Islet precursor cell (in vitro differentiated cells): Measurements from ENCODE around the gene CEP350.
"Not testable (repeated sequence)": the region's sequence is repeated elsewhere in the genome, so short reads cannot be mapped to it uniquely, and the experiment has no call there.

ENCODE experiments used
- DNase-seq: peaks from one replicate; pipeline ENCODE4 v3.0.0-alpha.2; 2018

CEP350 gene

DNA sequence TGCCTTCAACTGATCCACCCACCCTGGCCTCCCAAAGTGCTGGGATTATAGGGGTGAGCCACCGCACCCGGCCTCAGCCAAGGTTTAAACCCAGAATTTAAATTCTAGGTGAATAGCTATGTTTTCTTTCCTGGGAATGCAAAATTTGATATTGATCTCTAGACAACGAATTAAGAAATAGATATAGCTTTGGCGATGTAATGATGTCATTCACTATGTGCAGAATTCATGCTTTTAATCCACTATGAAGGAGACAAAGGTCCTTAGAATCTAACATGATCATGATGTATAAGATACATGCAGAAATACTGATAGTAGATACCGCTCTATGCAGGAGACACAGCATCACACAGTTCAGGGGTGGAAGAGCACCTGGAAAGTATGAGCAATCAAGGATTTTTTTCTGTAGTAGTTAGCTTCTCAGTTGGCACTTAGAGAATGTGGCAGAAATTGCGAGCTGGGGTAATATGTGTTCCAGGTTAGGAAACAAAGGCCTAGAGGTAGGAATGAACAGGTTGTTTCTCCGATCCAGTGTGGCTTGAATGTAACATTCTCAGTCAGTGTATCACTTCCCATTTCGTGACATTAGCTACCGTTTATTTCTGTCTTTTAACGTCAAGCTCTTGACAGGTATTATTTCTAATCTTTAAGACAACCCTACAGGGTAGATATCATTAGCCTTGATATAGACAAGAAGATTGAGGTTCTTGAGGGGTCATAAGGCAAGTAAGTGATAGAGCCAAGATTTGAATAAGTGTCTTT is 3.0 kb upstream of the CEP350 start:
- DNase-seq, result no peak

DNA sequence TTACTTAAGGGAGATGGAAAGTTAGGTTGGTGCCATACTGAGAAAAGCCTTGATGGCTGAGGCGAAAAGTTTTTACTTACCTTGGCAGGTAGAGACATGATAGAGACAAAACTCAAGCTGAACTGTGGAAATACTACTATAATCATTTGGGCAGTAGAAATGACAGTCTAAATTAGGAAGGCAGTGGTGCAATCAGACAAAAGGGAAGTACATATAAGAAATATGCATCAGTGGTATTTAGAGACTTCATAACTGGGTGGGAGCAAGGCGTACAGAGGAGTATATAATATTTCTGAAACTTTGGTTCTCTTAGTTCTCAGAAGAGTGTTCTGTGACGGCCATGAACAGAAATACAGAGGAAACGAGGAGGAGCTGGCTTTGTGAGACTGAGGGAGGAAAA is 2.4 kb upstream of the CEP350 start:
- no peak for DNase-seq

DNA sequence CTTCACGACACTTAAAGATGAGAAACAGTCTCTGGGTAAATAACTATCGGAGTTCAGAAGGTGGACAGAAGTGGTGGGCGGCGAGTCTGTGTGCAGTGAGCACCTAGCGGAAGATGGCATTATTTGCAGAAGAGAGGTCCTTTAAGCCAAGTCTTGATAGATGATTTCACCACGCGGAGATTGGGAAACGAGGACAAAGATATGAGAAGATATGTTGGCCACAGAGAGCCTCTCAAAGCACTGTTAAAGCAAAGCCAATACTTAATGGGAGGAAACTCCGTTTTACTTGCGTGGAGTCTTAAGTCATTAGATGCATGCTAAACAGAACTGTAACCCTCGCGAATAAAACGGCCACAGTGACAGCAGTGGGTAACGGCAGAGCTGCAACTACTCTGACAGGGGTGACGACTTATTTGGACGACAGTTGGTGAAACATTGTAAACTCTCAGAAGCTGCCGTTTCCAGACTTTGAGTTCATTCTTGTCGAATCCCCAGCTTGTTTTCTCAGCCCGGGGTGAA is 577 bp upstream of the CEP350 start:
- DNase-seq, result peak; percentile 59

DNA sequence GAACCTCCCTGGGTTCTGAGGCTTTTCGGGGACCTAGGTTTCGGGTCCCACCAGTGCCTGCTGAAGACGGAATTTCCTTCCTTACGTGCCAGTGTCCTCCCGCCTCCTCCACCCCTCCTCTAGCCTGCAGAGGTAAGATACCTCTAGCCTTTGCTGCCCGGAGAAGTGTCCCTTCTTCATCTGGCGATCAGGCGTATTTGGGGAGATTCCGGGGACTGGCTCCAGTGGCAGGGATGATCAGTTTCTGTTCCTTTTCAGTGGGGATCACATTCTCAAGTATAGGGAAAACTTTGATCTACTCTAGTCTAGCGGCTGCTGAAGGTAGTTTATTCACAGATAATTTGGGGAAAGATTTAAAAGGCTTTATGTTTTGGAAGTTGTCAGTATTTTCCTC is 674 bp downstream of the CEP350 start:
- no peak for DNase-seq

DNA sequence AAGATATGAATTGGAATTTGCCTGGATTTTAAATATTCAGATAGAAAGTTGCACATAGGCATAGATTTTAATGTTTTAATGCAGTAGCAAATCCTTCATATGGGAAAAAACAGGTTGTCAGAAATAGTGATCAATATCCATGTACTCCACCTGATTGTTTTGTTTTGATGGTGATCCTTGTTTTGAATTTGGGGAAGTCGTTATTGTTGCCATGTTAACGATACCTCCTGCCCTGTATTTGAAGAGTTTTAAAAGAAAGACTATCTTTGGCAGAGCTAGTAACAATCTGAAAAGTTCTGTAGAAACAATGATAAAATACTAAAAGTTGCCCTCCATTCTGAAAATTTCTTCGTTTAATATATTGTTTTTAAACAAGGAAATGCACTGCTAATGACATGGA is 1.1 kb downstream of the CEP350 start:
- DNase-seq, result no peak

DNA sequence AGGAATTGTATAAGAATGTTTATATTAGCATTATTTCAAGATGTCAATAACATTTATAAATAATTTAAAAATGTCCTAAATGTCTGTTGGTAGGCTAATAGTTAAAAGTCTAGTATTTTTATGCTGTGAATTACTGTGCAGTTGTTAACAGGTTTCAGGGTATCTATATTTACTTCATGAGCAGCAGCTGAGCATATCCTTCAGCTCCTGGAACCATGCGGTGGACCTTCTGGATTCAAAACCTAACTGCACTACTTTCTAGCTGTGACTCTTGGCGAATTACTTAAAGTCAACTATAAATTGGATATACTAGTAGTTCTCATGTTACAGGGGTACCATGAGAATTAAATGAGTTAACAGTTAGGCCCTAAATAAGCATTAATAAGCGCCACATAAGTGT is 3.7 kb downstream of the CEP350 start:
- DNase-seq, result no peak

DNA sequence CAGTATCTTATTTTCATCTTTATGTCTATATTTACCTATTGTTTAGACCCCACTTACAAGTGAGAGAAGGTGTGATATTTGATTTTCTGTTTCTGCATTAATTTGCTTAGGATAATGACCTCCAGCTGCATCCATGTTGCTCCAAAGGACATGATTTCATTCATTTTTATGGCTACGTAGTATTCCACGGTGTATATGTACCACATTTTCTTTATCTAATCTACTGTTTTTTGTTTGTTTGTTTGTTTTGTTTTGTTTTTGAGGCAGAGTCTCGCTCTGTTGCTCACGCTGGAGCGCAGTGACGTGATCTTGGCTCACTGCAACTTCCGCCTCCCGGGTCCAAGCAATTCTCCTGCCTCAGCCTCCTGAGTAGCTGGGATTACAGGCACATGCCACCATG is 7.6 kb downstream of the CEP350 start:
- not testable (repeated sequence) for DNase-seq

DNA sequence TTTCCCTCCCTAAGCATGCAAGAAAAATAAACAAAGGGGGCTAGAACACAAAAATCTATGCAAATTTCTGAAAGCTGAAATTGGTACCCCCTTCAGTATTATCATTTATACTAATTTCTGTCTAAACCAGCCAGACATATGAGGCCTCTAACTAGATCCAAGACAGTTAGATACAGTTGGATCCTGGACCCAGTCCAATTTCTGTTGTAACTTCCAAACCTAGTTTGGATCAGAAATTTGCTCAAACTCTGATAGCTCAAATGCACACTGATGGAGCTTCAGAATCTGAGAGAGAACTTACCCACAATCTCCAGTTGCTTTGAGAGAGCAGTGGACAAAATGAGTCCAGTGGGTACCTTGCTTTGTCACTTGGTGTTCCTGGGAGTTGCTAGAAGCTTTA is 11.9 kb downstream of the CEP350 start:
- DNase-seq, result no peak

DNA sequence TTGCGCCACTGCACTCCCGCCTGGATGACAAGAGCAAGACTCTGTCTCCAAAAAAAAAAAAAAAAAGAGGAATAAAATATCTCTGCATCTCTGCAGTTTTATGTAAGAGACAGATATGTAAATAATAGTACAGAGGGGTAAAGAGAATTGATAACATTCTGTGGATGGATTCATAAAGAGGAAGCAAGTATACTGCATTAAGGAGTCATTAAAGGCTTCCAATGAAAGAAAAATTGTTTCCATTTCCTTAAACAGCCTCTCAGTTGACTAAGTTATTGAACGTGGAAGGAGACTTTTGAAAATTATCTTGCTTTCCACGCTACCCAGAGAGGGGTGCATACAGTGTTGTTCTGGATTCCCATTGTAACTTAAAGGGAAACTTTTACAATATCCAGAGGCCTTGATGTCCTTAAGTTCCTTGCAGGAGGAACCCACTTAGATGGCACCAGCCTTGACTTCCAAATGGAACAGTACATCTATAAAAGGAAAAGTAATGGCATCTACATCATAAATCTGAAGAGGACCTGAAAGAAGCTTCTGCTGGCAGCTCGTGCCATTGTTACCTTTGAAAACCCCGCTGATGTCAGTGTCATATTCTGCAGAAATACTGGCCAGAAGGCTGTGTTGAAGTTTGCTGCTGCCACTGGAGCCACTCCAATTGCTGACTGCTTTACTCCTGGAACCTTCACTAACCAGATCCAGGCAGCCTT is 13.8 kb downstream of the CEP350 start:
- no peak for DNase-seq

DNA sequence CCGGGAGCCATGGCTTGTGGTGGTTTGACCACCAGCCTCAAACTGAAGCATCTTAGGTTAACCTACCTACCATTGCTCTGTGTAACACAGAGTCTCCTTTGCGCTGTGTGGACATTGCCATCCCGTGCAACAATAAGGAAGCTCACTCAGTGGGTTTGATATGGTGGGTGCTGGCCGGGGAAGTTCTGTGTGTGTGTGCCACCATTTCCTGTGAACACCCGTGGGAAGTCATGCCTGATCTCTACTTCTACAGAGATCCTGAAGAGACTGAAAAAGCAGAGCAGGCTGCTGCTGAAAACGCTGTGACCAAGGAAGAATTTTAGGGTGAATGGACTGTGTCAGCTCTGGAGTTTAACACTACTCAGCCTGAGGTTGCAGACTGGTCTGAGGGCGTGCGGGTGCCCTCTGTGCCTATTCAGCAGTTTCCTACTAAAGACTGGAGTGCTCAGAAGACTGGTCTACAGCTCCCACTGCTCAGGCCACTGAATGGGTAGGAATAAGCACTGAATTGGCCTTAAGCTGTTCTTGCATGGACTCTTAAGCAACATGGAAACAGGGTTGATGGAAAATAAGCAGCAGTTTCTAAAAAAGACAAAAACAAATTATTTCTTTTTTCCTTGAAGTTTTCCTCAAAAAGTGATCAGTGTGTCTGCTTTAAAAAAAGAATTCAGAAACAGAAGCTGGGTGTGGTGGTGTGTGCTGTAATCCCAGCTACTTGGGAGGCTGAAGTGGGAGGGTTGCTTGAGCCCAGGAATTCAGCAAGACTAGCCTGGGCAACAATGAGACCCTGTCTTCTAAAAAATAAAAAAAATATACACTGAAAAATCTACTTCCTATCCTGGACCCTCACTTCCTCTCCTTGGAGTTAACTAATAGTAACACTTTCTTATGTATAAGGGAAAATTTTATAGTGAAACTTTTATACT is 14.6 kb downstream of the CEP350 start:
- no peak for DNase-seq

DNA sequence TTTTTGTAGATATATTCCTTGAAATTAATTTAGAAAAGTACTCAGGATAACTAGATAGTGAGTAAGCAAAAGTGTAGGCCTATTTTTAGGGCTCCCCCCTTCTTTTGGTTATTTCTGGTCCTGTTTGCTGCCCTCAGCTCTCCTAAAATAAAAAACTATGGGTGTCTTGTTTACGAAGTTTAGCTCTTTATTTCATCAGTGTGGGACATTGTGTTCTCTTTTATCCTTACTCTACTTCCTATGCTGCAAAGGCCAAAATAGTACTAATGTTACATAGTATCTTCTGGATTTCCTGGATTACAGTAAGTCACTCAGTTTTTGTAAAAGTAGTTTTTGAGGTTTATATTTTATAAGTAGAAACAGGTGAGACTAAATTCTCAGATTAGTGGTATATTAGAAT is 15.4 kb downstream of the CEP350 start:
- DNase-seq, result no peak

DNA sequence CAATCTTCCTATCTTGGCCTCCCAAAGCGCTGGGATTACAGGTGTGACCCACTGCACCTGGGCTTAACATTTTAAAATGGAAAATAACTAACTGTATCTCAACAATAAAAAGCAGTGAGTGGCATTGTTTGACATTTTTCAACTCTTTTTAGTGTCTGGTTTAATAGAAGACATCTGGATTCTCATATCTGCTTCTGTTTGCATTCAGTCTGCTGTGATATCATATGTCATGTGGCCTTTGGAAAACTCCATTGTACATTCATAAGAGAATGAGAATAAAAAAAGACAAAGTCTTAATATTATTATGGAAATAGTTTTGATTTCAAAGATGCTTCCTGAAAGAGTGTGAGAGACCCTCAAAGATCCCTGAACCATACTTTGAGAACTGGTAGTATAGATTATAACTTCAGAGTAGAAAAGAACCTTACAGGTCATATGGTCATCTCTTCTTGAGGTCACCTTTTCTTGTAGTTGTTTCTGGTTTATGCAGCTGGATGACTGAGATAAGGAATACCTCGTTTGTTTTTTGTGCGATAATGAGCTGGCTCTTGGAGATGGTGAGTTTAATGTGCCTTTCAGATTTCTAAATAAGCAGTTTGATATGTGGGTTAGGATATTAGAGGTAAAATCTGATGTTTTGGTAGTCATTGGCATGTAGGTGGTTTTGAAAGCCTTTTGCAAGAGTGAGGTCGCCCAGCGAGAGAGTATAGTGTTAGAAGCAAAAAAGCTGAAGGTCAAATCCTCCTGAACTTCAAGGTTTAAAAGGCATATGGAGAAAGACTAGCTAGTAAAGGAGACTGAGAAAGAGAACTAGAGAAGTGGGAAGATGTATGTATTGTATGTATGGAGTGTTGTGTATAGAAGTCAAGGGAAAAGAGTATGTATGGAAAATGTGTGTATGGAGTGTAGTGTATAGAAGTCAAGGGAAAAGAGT is 17.2 kb downstream of the CEP350 start:
- DNase-seq, result no peak

DNA sequence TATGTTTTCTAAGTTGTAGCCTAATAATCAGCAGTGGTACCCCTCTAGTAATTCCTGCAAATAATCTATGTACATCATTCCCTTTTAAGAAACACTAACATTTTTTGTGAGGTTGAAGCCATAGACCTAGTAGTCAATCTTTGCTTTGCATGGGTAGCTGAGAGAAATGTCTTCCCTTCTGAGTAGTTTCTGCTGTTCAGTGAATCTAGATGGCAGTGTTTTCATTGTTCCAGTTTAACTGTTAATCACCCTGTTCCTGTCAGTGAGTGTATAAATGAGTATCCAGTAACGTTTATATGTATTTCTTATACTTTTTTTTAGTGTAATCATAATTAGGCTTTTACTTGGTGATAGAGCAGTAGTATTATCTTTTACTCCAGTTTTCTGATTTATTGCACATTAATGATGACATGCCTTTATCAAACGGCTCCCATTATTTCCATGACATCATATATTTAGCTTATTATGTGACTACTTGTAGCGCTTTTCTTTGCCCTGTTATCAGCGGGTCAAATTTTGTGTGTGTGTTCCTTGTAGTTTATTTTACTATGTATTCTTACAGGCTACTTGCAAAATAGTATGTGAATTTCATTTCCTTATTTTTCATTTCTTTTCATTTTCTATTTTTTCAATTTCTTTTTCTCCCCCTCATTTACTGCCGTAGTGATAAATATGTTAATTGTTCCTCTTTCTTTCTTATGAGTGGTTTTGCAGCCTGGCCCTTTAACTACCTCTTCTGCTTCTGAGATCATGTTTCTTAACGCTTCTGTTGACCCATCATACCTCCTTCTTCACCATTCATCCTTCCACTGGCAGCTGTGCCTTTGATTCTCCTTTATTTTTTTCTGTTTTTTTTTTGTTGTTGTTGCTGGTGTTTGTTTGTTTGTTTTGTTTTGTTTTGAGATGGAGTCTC is 18.8 kb downstream of the CEP350 start:
- DNase-seq, result no peak

DNA sequence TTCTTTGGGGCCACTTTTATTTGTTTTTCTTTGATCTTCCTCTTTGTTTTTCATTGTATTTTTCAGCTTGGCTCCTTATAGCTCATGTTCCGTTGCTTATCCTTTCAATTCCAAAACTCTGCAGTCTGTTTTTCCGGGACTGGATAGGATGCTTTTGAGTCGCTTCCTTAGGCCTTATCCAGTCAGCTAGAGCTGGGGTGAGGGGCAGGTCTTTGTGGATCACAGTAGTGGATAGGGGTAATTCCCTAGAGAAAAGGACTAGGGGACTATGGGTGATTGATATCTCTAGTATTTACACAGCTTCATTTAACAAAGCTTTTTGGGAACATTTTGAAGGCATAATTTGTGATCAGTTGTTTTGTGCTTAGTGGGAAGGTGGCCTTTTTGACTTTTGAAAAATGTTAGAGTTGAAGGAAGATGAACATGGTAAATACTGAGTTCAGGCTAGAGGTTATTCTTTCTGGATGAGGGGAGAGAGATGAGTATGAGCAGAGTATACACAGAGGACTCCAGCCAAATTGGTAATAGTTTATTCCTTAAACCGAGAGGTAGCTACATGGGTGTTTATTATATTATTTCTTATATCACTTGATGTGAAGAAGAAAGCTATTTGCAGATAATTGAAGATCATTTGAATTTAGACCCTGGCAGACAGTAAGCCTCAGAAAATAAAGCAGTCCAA is 22.5 kb downstream of the CEP350 start:
- DNase-seq, result no peak

DNA sequence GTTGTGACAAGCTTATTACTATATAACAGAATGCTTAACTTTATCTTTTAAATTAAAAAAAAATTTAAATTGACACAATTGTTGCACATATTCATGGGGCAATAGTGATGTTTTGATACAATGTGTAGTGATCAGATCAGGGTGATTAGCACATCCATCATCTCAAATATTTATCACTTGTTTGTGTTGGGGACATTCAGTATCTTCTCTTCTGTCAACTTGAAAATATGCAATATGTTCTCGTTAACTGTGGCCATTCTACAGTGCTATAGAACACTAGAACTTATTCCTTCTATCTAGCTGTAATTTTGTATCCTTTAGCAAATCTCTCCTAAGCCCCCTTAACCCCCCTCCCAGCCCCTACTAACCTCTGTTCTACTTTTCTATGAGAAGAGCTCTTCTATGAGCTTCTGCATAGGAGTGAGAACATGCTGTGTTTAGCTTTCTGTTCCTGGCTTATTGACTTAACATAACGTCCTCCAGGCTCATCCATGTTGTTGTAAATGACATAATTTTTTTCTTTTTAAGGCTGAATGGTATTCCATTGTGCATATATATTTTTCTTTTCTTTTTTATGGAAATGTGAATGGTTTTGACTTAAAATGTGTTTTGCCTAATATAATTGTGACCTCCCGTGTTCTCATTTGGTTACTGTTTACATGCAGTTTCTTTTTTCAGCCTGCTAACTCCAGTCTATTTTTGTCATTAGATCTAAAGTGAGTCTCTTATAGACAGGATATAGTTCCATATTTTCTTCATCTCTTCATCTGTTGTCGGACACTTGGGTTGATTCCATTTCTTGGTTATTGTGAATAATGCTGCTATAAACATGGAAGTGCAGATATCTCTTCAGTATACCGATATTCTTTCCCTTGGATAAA is 23.8 kb downstream of the CEP350 start:
- no peak for DNase-seq

DNA sequence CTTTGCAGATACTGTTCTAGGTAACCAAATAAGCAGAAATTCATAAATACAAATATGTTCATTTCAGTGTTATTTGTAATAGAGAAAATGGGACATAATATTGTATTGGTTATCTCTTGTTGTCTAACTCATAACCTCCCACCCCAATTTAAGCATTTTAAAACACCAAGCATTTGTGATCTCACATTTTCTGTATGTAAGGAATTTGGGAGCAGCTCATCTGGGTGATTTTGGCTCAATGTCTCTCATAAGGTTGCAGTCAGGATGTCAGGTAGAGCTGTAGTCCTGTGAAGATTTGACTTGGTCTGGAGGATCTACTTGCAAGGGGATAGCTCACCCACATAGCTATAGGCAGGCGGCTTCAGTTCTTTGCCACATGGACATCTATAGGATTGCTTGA is 29.5 kb downstream of the CEP350 start:
- no peak for DNase-seq

DNA sequence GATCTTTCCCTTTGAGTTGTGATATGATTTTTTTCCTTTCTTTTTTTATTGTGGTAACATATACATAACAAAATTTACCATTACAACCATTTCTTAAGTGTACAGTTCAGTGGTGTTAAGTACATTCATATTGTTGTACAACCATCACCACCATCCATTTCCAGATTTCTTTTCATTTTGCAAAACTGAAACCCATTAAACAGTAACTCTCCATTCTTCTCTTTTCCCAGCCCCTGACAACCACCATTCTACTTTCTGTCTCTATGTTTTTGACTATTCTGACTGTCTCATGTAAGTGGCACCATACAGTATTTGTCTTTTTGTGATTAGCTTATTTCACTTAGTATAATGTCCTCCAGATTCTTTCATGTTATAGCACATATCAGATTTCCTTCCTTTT is 30.3 kb downstream of the CEP350 start:
- DNase-seq, result no peak

DNA sequence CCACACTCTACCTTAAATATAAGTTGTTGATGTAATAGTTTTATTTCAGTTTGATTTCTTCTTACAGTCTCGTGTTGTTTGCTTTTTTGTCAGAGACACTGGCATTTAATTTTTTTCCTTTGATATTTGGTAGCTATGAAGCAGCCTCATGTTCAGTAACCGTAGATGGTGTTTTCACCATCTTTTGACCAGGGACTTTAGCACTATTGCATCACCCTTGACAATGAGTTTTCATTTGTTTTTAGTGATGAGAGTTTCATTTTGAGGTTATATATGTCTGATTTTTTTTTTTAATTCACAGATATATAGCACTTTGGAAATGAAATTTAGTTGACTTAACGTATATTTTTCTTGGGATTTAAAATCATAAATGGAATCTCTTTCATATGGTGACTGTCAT is 36.2 kb downstream of the CEP350 start:
- no peak for DNase-seq

DNA sequence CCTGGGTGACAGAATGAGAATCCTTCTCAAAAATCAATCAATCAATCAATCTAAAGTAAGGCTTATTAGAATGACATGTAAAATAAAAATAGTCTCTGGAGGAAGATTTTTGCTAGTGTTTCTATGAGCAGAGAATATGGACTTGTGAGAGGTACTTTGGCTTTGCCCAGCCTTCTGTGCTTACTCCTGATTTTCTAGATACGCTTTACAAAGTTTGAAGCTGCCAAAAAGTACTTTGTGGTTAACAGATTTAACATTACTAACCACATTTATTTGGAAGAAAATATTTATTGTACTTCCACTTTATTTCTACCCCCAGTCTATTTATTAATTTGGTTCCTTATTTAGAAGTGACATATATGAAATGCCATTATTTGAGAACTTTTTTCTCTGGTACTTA is 41.0 kb downstream of the CEP350 start:
- no peak for DNase-seq
